Measurements from ENCODE around the gene CARNS1.

Gene CARNS1

GRCh38 chr11:67435031-67435726 is 19.7 kb downstream of the CARNS1 start:
- ATAC-seq (ENCODE audit: low read depth) (peak; percentile 26; the same call in 1 of the 3 replicates), DNase-seq (ENCODE audit: low spot score) (no peak)
- H3K9me3 ChIP-seq (ENCODE audit: severe bottlenecking) = no peaks in the 10 kb centered on the region
- no peak overlapping the region for H3K4me3 ChIP-seq (ENCODE audit: severe bottlenecking)
- H3K27me3 ChIP-seq (ENCODE audit: insufficient read depth, poor library complexity, severe bottlenecking) = no peaks in the 10 kb centered on the region
- H3K4me1 ChIP-seq (ENCODE audit: insufficient read depth, poor library complexity, severe bottlenecking) = no peaks in the 10 kb centered on the region
- H3K27ac ChIP-seq (ENCODE audit: poor library complexity, severe bottlenecking) = no peak overlapping the region
- TF ChIP-seq CTCF (IDR thresholded peaks at IDR 0.05; ENCODE audit: poor library complexity, severe bottlenecking) = no peak
- H3K36me3 ChIP-seq (ENCODE audit: low read depth) = peaks cover 49% of the 10 kb centered on the region

- H3K4me1 ChIP-seq (ENCODE audit: insufficient read depth, poor library complexity, severe bottlenecking) = no peaks in the 10 kb centered on the region
- H3K4me3 ChIP-seq (ENCODE audit: severe bottlenecking) = no peak overlapping the region
- no peak for TF ChIP-seq CTCF (IDR thresholded peaks at IDR 0.05; ENCODE audit: poor library complexity, severe bottlenecking)
- ATAC-seq (ENCODE audit: low read depth) (0 out of 3 replicates have a peak, but pooled peaks have one; percentile 2), DNase-seq (ENCODE audit: low spot score) (no peak)
- peaks cover 42% of the 10 kb centered on the region for H3K36me3 ChIP-seq (ENCODE audit: low read depth)
- H3K27me3 ChIP-seq (ENCODE audit: insufficient read depth, poor library complexity, severe bottlenecking) = no peaks in the 10 kb centered on the region
- no peak overlapping the region for H3K27ac ChIP-seq (ENCODE audit: poor library complexity, severe bottlenecking)
- H3K9me3 ChIP-seq (ENCODE audit: severe bottlenecking) = no peaks in the 10 kb centered on the region
Observed at GRCh38 chr11:67435727-67436458, 20.4 kb downstream of the CARNS1 start.

- Histone ChIP-seq H3K36me3 (ENCODE audit: low read depth) (peaks cover 40% of the 10 kb centered on the region), H3K27ac (ENCODE audit: poor library complexity, severe bottlenecking) (no peak overlapping the region), H3K4me1 (ENCODE audit: insufficient read depth, poor library complexity, severe bottlenecking) (no peaks in the 10 kb centered on the region), H3K27me3 (ENCODE audit: insufficient read depth, poor library complexity, severe bottlenecking) (no peaks in the 10 kb centered on the region), H3K9me3 (ENCODE audit: severe bottlenecking) (no peaks in the 10 kb centered on the region), H3K4me3 (ENCODE audit: severe bottlenecking) (no peak overlapping the region)
- ATAC-seq (ENCODE audit: low read depth) (peak; percentile 10; the same call in 1 of the 3 replicates), DNase-seq (ENCODE audit: low spot score) (no peak)
- TF ChIP-seq CTCF (IDR thresholded peaks at IDR 0.05; ENCODE audit: poor library complexity, severe bottlenecking) = no peak
Observed at GRCh38 chr11:67436459-67437081, 21.1 kb downstream of the CARNS1 start.

GRCh38 chr11:67437082-67437808 is 21.8 kb downstream of the CARNS1 start, which contains the start of gene PTPRCAP:
PTPRCAP (minus strand) TSS chr11:67437682; CDS start chr11:67437619, 63 bp downstream.
- no peak for TF ChIP-seq CTCF (IDR thresholded peaks at IDR 0.05; ENCODE audit: poor library complexity, severe bottlenecking)
- Histone ChIP-seq H3K27me3 (ENCODE audit: insufficient read depth, poor library complexity, severe bottlenecking) (no peaks in the 10 kb centered on the region), H3K4me3 (ENCODE audit: severe bottlenecking) (no peak within 1 kb of the TSS), H3K4me1 (ENCODE audit: insufficient read depth, poor library complexity, severe bottlenecking) (no peaks in the 10 kb centered on the region), H3K36me3 (ENCODE audit: low read depth) (peaks cover 39% of the 10 kb centered on the region), H3K9me3 (ENCODE audit: severe bottlenecking) (no peaks in the 10 kb centered on the region), H3K27ac (ENCODE audit: poor library complexity, severe bottlenecking) (no peak within 1 kb of the TSS)
- ATAC-seq (ENCODE audit: low read depth) (no peak), DNase-seq (ENCODE audit: low spot score) (no peak)

All from RWPE2 (cell line).